Activated CD8-positive, alpha-beta memory T cell treated with anti-CD3 and anti-CD28 coated beads, Interleukin-2, amount 50 U/mL, for 1 hour (primary cell): ENCODE results near the gene CDK3.
"Not testable (repeated sequence)": the region's sequence is repeated elsewhere in the genome, so short reads cannot be mapped to it uniquely, and the experiment has no call there.

Experiments
- DNase-seq: peaks from one replicate; pipeline ENCODE4 v3.0.0-alpha.2; 2020; ENCODE audit errors: extremely low read depth

Gene CDK3

GRCh38 chr17:76000755-76001521 lies at the start of gene CDK3:
TSS of gene CDK3 (plus strand) at chr17:76000855. CDS start at chr17:76001426, 571 bp downstream.
- DNase-seq, result no peak

DNA sequence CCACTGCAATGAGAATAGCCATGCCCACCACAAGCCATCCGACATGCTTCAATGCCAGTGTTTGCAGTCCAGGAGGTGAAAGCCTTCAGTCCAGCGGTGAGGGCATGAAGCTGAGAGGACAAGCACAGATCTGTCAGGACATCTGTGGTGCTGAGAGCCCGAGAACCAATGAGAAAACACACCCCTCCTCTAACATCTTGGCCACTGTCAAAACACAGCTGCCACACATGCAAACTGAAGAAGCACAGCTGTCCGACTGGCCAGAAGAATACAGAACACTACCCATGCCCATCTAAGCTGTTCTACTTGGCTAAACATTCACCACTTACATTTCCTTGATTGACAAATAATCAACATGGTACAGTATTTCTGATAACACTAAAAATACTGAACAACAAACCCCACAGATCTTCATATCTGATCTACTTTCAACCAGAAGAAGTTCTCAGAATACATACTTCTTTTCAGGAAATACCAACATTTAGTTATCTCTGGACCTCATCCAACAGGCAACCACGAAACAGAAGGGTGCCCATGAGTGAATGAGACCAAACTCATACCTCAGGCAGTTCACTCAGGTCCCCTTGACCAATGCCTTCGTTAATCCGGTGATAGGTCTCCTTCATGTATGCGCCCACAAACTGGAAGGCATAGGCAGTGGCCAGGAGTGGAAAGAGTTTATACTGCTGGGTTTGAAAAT lies 49.6 kb upstream of the CDK3 start:
- no peak for DNase-seq

- DNase-seq, result no peak
Observed at GRCh38 chr17:75959051-75959838, 41.4 kb upstream of the CDK3 start.

DNA sequence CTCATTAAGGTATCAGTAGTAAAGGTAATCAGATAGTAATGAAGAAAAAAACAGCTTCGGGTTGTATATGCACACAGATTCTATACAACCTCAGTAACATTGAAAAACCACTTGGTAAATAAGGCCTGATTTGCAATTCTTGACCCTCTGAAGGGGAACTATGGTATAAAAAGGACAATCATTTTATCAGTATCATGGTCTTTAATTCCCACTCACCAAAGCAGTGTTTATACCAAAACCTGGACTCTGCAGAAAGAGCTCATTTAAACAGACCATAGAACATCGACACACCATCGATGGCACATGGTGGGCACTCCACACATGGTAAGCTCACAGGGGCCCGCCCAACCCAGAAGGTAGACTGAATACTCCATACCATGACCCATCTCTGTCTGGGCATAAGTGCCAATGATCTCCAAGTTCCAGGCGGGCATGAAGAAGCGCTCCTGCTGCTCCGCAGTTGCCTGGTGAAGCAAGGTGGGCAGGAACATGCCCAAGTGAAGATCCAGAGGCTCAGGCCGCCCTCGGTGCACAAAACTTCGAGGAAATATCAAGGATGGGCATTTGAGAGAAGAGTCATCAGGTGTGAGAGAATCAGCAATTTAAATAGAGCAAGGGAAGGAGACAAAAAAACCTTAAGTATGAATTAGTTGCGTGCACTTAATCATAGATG lies 40.7 kb upstream of the CDK3 start:
- no peak for DNase-seq

DNA sequence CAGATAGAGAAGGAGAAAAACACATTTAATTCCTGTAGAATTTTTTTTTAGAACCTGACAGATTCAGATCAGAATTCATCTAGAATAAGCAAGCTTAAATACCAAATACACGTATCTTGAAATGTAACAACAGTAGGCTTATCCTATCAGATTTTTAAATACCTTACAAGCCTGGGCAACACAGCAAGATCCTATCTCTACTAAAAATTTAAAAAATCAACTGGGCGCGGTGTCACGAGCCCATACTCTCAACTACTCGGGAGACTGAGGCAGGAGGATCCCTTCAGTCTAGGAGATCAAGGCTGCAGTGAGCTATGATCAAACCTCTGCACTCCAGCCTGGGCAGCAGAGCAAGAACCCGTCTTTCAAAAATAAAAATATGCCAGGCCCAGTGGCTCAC lies 35.2 kb upstream of the CDK3 start:
- DNase-seq, result no peak

DNA sequence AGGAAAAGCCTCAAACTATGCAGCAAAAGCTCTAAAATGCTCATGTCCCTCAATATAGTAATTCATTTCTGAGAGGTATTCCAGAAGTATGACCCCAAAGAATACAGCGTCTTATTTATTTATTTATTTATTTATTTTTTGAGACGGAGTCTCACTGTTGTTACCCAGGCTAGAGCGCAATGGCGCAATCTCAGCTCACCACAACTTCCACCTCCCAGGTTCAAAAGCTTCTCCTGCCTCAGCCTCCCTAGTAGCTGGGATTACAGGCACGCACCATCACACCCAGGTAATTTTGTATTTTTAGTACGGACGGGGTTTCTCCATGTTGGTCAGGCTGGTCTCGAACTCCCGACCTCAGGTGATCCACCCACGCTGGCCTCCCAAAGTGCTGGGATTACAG lies 31.6 kb upstream of the CDK3 start:
- DNase-seq, result not testable (repeated sequence)

- DNase-seq, result no peak
Observed at GRCh38 chr17:75970011-75970523, 30.6 kb upstream of the CDK3 start.

GRCh38 chr17:75970626-75971025 lies 30.0 kb upstream of the CDK3 start:
- DNase-seq, result no peak

DNA sequence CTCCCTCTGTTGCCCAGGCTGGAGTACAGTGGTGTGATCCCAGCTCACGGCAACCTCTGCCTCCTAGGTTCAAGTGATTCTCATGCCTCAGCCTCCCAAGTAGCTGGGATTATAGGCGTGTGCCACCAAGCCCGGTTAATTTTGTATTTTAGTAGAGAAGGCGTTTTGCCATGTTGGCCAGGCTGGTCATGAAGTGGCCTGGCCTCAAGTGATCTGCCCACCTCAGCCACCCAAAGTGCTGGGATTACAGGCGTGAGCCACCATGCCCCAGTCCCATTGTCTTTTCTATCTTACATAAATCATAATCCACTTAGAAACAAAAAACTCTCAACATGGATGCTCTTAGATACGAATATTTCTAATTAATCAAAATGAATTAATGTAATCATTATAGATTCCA lies 25.5 kb upstream of the CDK3 start:
- not testable (repeated sequence) for DNase-seq

DNA sequence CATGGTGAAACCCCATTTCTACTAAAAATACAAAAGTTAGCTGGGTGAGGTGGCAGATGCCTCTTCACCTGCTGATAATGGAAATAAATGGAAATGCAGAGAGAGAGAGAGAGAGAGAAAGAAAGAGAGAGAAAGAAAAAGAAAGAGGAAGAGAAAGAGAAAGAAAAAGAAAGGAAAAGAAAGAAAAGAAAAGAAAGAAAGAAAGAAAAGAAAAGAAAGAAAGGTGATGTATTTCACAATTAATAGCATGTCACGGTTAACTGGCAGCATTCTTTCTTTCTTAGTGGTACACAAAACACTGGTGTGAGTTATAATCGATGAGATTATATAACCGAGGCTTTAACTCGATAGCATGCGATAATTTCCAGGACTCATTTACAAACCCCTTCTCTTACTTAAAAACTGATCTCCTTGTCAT lies 24.9 kb upstream of the CDK3 start:
- DNase-seq, result no peak

- DNase-seq, result no peak
Observed at GRCh38 chr17:75976175-75976848, 24.3 kb upstream of the CDK3 start.

- DNase-seq, result peak; percentile 89
Observed at GRCh38 chr17:75978938-75979704, 21.5 kb upstream of the CDK3 start, which contains the start of the genes ACOX1 and TEN1. TSS of gene ACOX1 (minus strand) at chr17:75979166. CDS start at chr17:75979073, 93 bp downstream. TSS of gene TEN1 (plus strand) at chr17:75979240. CDS start at chr17:75986193, 6,953 bp downstream.

GRCh38 chr17:75979705-75980187 lies 20.9 kb upstream of the CDK3 start:
- DNase-seq, result no peak

DNA sequence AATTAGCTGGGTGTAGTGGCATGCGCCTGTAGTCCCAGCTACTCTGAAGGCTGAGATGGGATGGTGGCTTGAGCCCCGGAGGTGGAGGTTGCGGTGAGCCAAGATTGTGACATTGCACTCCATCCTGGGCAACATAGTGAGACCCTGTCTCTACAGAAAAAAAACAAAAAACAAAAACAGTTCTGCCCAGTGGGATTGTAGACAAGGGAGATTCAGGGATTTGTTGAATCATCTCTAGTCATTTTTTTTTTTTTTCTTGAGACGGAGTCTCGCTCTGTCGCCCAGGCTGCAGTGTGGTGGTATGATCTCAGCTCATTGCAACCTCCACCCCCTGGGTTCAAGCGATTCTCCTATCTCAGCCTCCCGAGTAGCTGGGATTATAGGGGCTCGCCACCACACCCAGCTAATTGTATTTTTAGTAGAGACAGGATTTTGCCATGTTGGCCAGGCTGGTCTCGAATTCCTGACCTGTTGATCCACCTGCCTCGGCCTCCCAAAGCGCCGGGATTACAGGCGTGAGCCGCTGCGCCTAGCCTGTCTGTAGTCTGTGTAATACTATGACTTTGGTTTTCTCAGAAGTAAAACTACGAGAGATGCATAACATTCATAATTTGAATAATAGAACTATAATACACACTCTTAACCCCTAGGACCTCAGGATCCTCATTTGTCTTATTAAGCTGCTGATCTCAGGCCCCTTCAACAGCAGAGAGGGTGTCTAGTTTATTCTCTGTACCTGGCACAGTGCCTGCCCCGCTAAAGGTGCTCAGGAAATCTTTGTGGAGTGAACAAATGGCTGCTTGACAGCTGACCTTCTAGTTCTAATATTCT lies 20.3 kb upstream of the CDK3 start:
- DNase-seq, result no peak

- no peak for DNase-seq
Observed at GRCh38 chr17:75981019-75981615, 19.5 kb upstream of the CDK3 start.

DNA sequence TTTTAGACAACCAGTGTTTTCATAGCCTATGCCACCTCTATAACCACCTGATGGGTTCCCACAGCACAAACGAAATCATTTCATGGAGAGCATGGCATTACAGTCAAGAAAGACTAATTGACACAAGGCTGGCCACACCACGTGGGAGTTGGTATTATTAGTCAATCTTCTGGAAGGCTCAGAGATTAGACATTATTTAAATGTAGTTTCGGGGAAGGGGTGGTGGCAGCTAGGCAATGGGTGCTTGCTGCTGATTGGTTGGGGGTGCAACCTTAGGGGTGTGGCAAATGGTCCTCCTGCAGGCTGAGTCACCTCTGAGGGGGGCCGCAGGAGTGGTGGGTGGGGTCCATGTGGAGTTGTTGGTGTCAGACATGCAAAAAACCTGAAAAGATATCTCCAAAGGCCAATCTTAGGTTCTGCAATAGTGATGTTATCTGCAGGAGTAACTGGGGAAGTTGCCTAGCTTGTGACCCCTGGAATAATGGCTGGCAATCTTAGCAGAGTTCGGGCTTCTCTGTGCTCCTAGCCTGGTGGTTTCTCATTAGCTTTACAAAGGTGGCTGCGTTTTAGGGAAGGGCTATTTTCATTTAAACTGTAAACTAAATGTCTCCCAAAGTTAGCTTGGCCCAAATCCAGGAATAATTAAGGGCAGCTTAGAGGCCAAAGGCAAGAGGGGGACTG lies 17.0 kb upstream of the CDK3 start:
- no peak for DNase-seq

- no peak for DNase-seq
Observed at GRCh38 chr17:75985986-75986385, 14.7 kb upstream of the CDK3 start.

DNA sequence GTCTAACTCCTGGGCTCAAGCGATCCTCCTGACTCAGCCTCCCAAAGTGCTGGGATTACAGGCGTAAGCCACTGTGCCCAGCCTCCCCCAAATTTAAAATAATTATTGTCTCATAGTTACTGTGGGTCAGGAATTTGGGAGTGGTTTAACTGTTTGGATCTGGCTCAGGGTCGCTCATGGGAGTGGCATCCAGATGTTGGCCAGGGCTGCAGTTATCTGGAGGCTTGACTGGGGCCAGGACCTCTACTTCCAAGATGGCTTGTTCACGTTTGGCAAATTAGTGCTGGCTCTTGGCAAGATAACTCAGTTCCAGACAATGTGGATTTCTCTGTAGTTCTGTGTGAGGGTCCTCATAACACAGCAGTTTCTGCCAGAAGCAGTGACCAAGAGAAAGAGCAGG lies 13.6 kb upstream of the CDK3 start:
- no peak for DNase-seq
